GM19467 (cell line): Measurements from ENCODE around the gene DPM2.
A peak's percentile ranks its signal among the peaks of the same experiment; 100 is the strongest.

Experiments used
- ATAC-seq: cut with Tn5 transposase; IDR thresholded peaks from one replicate; pipeline ENCODE4 v1.9.1; 2021; ENCODE audit warnings: mild to moderate bottlenecking, moderate library complexity; ENCODE audit not compliant: unreplicated experiment

DPM2 gene

GRCh38 chr9:127973169-127974000, 35.7 kb upstream of the DPM2 start:
- ATAC-seq = no peak

- no peak for ATAC-seq
Observed at GRCh38 chr9:127972236-127972871, 34.7 kb upstream of the DPM2 start.

- no peak for ATAC-seq
Observed at GRCh38 chr9:127971357-127972235, 33.9 kb upstream of the DPM2 start.

- peak; percentile 67 for ATAC-seq
Observed at GRCh38 chr9:127970401-127971313, 33.0 kb upstream of the DPM2 start.

- no peak for ATAC-seq
Observed at GRCh38 chr9:127968700-127969383, 31.2 kb upstream of the DPM2 start.

- no peak for ATAC-seq
Observed at GRCh38 chr9:127968042-127968441, 30.4 kb upstream of the DPM2 start.

GRCh38 chr9:127967151-127967809, 29.6 kb upstream of the DPM2 start:
- no peak for ATAC-seq

GRCh38 chr9:127966416-127967150, 28.9 kb upstream of the DPM2 start:
- ATAC-seq = no peak

GRCh38 chr9:127965953-127966352, 28.3 kb upstream of the DPM2 start:
- ATAC-seq = no peak

- no peak for ATAC-seq
Observed at GRCh38 chr9:127963359-127964064, 25.9 kb upstream of the DPM2 start.

GRCh38 chr9:127963041-127963358, 25.3 kb upstream of the DPM2 start:
- no peak for ATAC-seq

- ATAC-seq = no peak
Observed at GRCh38 chr9:127962278-127962677, 24.6 kb upstream of the DPM2 start.

- no peak for ATAC-seq
Observed at GRCh38 chr9:127961613-127962155, 24.0 kb upstream of the DPM2 start.

GRCh38 chr9:127961155-127961490, 23.5 kb upstream of the DPM2 start:
- no peak for ATAC-seq

GRCh38 chr9:127960410-127961154, 22.9 kb upstream of the DPM2 start:
- no peak for ATAC-seq

GRCh38 chr9:127959841-127960409, 22.3 kb upstream of the DPM2 start:
- ATAC-seq = no peak

GRCh38 chr9:127959398-127959797, 21.7 kb upstream of the DPM2 start:
- ATAC-seq = no peak
